Measurements from ENCODE around the gene CFAP65. TPM values are rescaled to one million over a fixed set of nuclear protein-coding genes. Genes with fewer than 3 reads are reported as not detected.

The CFAP65 gene
- total and polyA plus RNA-seq, 8 donors: 0.06 to 0.38 (median 0.13) TPM

GRCh38 chr2:218961651-218962570 is 79.4 kb downstream of the CFAP65 start:
- Histone ChIP-seq H3K36me3 (no peaks in the 10 kb centered on the region), H3K27me3 (peaks cover 0 to 55% (median 8%) of the 10 kb centered on the region in 4 donors), H3K9me3 (no peaks in the 10 kb centered on the region), H3K27ac (no peak overlapping the region), H3K4me1 (no peaks in the 10 kb centered on the region), H3K4me3 (no peak overlapping the region)
- ATAC-seq (no peak), DNase-seq (peak in 1 of 6 donors; percentile 51), FAIRE-seq (no peak)
- intact Hi-C loops (cut with DNase I): no loop called here
- no peak for TF ChIP-seq CTCF (IDR thresholded peaks at IDR 0.05)
- 8 to 11% methylated on average over 34 of the region's 34 CpGs for WGBS, 2 donors

- no peak for TF ChIP-seq CTCF (IDR thresholded peaks at IDR 0.05)
- Histone ChIP-seq H3K4me1 (no peaks in the 10 kb centered on the region), H3K27me3 (peaks cover 0 to 55% (median 8%) of the 10 kb centered on the region in 4 donors)
Measured at GRCh38 chr2:218961229-218961628, 80.1 kb downstream of the CFAP65 start.

GRCh38 chr2:218960309-218961165 is 80.8 kb downstream of the CFAP65 start:
- WGBS, 2 donors: 2 to 4% methylated on average over 76 to 87 of the region's 87 CpGs
- H3K27ac ChIP-seq: no peak overlapping the region
- H3K36me3 ChIP-seq: no peaks in the 10 kb centered on the region
- H3K27me3 ChIP-seq: peaks cover 0 to 55% (median 8%) of the 10 kb centered on the region in 4 donors
- H3K9me3 ChIP-seq: no peaks in the 10 kb centered on the region
- intact Hi-C loops (cut with DNase I): no loop called here
- TF ChIP-seq CTCF (IDR thresholded peaks at IDR 0.05): no peak
- no peak for FAIRE-seq
- no peaks in the 10 kb centered on the region for H3K4me1 ChIP-seq
- DNase-seq: peak in 1 of 6 donors; percentile 72
- peak overlapping the region in 1 of 4 donors; percentile 45 for H3K4me3 ChIP-seq
- ATAC-seq: no peak

More at GRCh38 chr2:218961229-218961628, 80.1 kb downstream of the CFAP65 start:
- FAIRE-seq (no peak), DNase-seq (no peak), ATAC-seq (no peak)
- Histone ChIP-seq H3K27ac (no peak overlapping the region), H3K4me3 (peak overlapping the region in 1 of 4 donors; percentile 5), H3K36me3 (no peaks in the 10 kb centered on the region), H3K9me3 (no peaks in the 10 kb centered on the region)
- WGBS, 2 donors: 9% methylated on average over 4 of the region's 4 CpGs
- intact Hi-C loops (cut with DNase I): no loop called here

- intact Hi-C loops (cut with DNase I): no loop called here
- 2 to 4% methylated on average over 50 to 67 of the region's 67 CpGs for WGBS, 2 donors
- no peaks in the 10 kb centered on the region for H3K36me3 ChIP-seq
- no peaks in the 10 kb centered on the region for H3K9me3 ChIP-seq
- peaks cover 0 to 55% (median 8%) of the 10 kb centered on the region in 4 donors for H3K27me3 ChIP-seq
- FAIRE-seq (no peak), ATAC-seq (peak in 1 of 4 donors; percentile 6), DNase-seq (peak in 1 of 6 donors; percentile 77)
- no peaks in the 10 kb centered on the region for H3K4me1 ChIP-seq
- TF ChIP-seq CTCF (IDR thresholded peaks at IDR 0.05): no peak
- peak overlapping the region; percentile 16 to 45 (median 26) for H3K4me3 ChIP-seq
- no peak overlapping the region for H3K27ac ChIP-seq
Measured at GRCh38 chr2:218959761-218960308, 81.5 kb downstream of the CFAP65 start.

All from pancreas (tissue), 10 donors.